Measurements from ENCODE around the gene MGAT4A. TPM values are rescaled to one million over a fixed set of nuclear protein-coding genes. Genes with fewer than 3 reads are reported as not detected.

Gene MGAT4A
- total RNA-seq, 1 donor from 2014 or later, result 33.5 TPM

GRCh38 chr2:98776136-98776535 is 45.2 kb upstream of the MGAT4A start:
- Mint-ChIP-seq H3K4me3 (ENCODE audit: low read depth) (no peak overlapping the region), H3K4me1 (ENCODE audit: low read depth) (no peaks in the 10 kb centered on the region), H3K27me3 (peaks cover 14% of the 10 kb centered on the region), H3K36me3 (ENCODE audit: insufficient read depth) (no peaks in the 10 kb centered on the region), H3K27ac (no peak overlapping the region), H3K9me3 (ENCODE audit: low read depth) (peaks cover under 1% of the 10 kb centered on the region)
- no peak for DNase-seq (ENCODE audit: low spot score, unreplicated experiment)
- TF ChIP-seq CTCF (IDR thresholded peaks at IDR 0.05; ENCODE audit: unreplicated experiment), result no peak

DNA sequence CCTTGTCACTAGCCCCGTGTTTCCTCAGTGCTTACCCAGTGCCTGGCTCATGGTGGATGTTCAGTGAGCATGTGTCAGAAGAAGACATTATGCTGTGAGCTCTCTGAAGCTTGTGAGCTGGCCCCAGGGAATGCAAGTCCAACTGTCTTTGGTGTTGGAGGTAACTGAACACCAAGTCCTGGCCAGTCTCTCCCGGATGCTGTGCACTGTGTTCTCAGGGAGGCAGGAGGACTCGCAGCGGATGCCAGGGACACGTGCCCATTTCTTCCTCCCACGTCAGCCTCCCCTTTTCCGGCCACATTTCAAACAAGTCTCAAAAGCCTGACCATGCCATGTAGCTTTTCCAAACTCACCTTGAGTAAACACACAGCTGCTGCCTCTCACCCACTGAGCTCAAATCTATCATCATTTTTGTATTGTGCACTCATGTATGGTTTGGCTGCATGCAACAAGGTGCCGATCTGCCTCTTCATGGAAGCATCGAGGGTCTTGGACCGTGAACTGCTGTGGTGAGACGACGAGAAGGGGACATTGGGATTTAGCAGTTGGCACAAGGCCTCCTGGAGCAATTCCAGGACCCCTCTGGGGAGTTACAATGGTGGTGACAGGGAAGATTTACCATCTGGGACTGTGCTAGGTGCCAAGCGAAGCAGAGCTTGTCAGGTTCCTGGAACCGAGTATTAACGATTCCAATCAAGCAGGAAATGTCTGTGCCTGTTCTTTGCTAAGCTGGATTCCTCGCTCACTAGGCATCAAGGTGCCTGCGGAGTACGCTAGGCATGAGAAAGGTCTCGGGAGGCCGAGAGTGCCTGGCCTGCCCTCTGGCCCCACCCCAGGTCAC is 44.4 kb upstream of the MGAT4A start:
- no peak overlapping the region for H3K27ac Mint-ChIP-seq
- H3K27me3 Mint-ChIP-seq, result peaks cover 16% of the 10 kb centered on the region
- no peak overlapping the region for H3K4me3 Mint-ChIP-seq (ENCODE audit: low read depth)
- no peaks in the 10 kb centered on the region for H3K9me3 Mint-ChIP-seq (ENCODE audit: low read depth)
- DNase-seq (ENCODE audit: low spot score, unreplicated experiment), result no peak
- H3K4me1 Mint-ChIP-seq (ENCODE audit: low read depth), result no peaks in the 10 kb centered on the region
- no peak for TF ChIP-seq CTCF (IDR thresholded peaks at IDR 0.05; ENCODE audit: unreplicated experiment)
- no peaks in the 10 kb centered on the region for H3K36me3 Mint-ChIP-seq (ENCODE audit: insufficient read depth)

DNA sequence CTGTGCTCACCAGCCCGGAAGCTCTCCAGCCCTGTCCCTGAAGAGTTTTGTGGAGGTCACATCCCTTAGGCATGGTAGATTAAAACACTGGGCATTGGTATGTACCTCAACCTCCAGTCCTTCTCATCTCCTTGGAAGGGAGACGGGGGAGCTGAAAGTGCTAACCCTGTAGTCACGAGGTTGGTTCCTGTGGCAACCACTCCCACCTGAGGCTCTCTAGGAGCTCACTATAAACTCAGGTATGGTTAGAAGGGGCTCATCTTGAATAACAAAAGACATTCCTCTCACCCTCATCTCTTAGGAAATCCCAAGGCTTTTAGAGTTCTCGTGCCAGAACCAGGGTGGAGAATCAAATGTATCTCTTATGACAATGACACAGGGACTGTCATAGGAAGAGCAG is 43.0 kb upstream of the MGAT4A start:
- no peak overlapping the region for H3K27ac Mint-ChIP-seq

DNA sequence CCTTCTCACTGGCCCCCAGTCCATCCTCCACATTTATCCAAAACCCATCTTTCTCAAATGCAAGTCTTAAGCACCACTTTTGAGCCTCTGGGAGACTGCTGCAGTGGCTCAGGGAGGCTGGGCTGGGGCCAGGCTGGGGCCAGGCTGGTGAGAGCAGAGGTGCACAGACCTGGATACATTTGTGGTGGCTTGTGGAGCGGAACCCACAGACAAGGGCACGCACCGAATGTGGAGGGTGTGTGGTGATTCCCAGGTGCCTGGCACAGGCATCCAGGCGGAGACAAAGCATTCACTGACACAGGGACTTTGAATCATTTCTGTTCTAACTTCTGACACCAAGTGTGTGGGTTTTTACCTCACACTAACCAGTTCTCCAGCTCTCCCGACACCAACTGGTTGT is 42.2 kb upstream of the MGAT4A start:
- no peak for TF ChIP-seq CTCF (IDR thresholded peaks at IDR 0.05; ENCODE audit: unreplicated experiment)
- H3K4me3 Mint-ChIP-seq (ENCODE audit: low read depth), result no peak overlapping the region
- H3K36me3 Mint-ChIP-seq (ENCODE audit: insufficient read depth), result no peaks in the 10 kb centered on the region
- peaks cover 19% of the 10 kb centered on the region for H3K27me3 Mint-ChIP-seq
- no peak for DNase-seq (ENCODE audit: low spot score, unreplicated experiment)
- H3K27ac Mint-ChIP-seq, result no peak overlapping the region
- H3K9me3 Mint-ChIP-seq (ENCODE audit: low read depth), result no peaks in the 10 kb centered on the region
- peaks cover 3% of the 10 kb centered on the region for H3K4me1 Mint-ChIP-seq (ENCODE audit: low read depth)

More for the DNA sequence above, 43.0 kb upstream of the MGAT4A start:
- DNase-seq (ENCODE audit: low spot score, unreplicated experiment), result no peak
- Mint-ChIP-seq H3K9me3 (ENCODE audit: low read depth) (no peaks in the 10 kb centered on the region), H3K4me3 (ENCODE audit: low read depth) (no peak overlapping the region), H3K36me3 (ENCODE audit: insufficient read depth) (no peaks in the 10 kb centered on the region), H3K27me3 (peaks cover 19% of the 10 kb centered on the region), H3K4me1 (ENCODE audit: low read depth) (peaks cover 3% of the 10 kb centered on the region)
- no peak for TF ChIP-seq CTCF (IDR thresholded peaks at IDR 0.05; ENCODE audit: unreplicated experiment)

- Mint-ChIP-seq H3K4me1 (ENCODE audit: low read depth) (peaks cover 3% of the 10 kb centered on the region), H3K27ac (no peak overlapping the region)
- TF ChIP-seq CTCF (IDR thresholded peaks at IDR 0.05; ENCODE audit: unreplicated experiment), result no peak
Measured at GRCh38 chr2:98772536-98772935, 41.6 kb upstream of the MGAT4A start.

More at GRCh38 chr2:98772536-98772935, 41.6 kb upstream of the MGAT4A start:
- Mint-ChIP-seq H3K4me3 (ENCODE audit: low read depth) (no peak overlapping the region), H3K27me3 (peaks cover 19% of the 10 kb centered on the region), H3K36me3 (ENCODE audit: insufficient read depth) (no peaks in the 10 kb centered on the region), H3K9me3 (ENCODE audit: low read depth) (no peaks in the 10 kb centered on the region)
- no peak for DNase-seq (ENCODE audit: low spot score, unreplicated experiment)

Data from progenitor cell of endocrine pancreas (in vitro differentiated cells).